HTR-8/SVneo (cell line): Measurements from ENCODE around the gene SAMD14.
A peak's percentile ranks its signal among the peaks of the same experiment; 100 is the strongest.

Experiments
- DNase-seq: peaks from one replicate; pipeline ENCODE4 v3.0.0; 2011; ENCODE audit warnings: low spot score, mixed read lengths; ENCODE audit not compliant: insufficient read length
- FAIRE-seq: peaks from 2 replicates; lab custom pipeline; 2011; peaks lifted over from hg19 to GRCh38; lab: Jason Lieb, UNC

Gene SAMD14

GRCh38 chr17:50135316-50136095 is 5.5 kb upstream of the SAMD14 start:
- DNase-seq (no peak), FAIRE-seq (no peak)

GRCh38 chr17:50134206-50135110 is 4.5 kb upstream of the SAMD14 start:
- DNase-seq (no peak), FAIRE-seq (peak; percentile 93)

GRCh38 chr17:50133769-50134099 is 3.8 kb upstream of the SAMD14 start:
- DNase-seq (no peak), FAIRE-seq (no peak)

- DNase-seq: peak; percentile 51
- FAIRE-seq: peak; percentile 42
Observed at GRCh38 chr17:50133028-50133768, 3.2 kb upstream of the SAMD14 start.

GRCh38 chr17:50132104-50132794 is 2.3 kb upstream of the SAMD14 start:
- FAIRE-seq: peak; percentile 67

GRCh38 chr17:50130559-50131305 is 772 bp upstream of the SAMD14 start:
- FAIRE-seq: peak; percentile 48

More at GRCh38 chr17:50132104-50132794, 2.3 kb upstream of the SAMD14 start:
- DNase-seq: no peak

GRCh38 chr17:50129353-50129727 is 620 bp downstream of the SAMD14 start:
- FAIRE-seq: no peak

More at GRCh38 chr17:50130559-50131305, 772 bp upstream of the SAMD14 start:
- no peak for DNase-seq

GRCh38 chr17:50128441-50129352 is 1.3 kb downstream of the SAMD14 start:
- DNase-seq (no peak), FAIRE-seq (no peak)

More at GRCh38 chr17:50129353-50129727, 620 bp downstream of the SAMD14 start:
- no peak for DNase-seq

- no peak for FAIRE-seq
Observed at GRCh38 chr17:50127697-50128361, 2.1 kb downstream of the SAMD14 start.

GRCh38 chr17:50125420-50125997 is 4.5 kb downstream of the SAMD14 start:
- FAIRE-seq (peak; percentile 46), DNase-seq (no peak)

More at GRCh38 chr17:50127697-50128361, 2.1 kb downstream of the SAMD14 start:
- DNase-seq: no peak

GRCh38 chr17:50123649-50124349 is 6.2 kb downstream of the SAMD14 start:
- FAIRE-seq: peak; percentile 23
- no peak for DNase-seq

GRCh38 chr17:50122945-50123344 is 7.0 kb downstream of the SAMD14 start:
- FAIRE-seq (no peak), DNase-seq (no peak)

GRCh38 chr17:50120475-50121253 is 9.3 kb downstream of the SAMD14 start:
- FAIRE-seq (peak; percentile 46), DNase-seq (no peak)

GRCh38 chr17:50118828-50119218 is 11.1 kb downstream of the SAMD14 start:
- FAIRE-seq (no peak), DNase-seq (no peak)

GRCh38 chr17:50118076-50118827 is 11.7 kb downstream of the SAMD14 start:
- DNase-seq: no peak
- no peak for FAIRE-seq
